ENCODE results near the gene NUPR1.
"Not testable (repeated sequence)": the region's sequence is repeated elsewhere in the genome, so short reads cannot be mapped to it uniquely, and the experiment has no call there.

Gene NUPR1

GRCh38 chr16:28554634-28555423 is 16.1 kb upstream of the NUPR1 start:
- no peak for DNase-seq (ENCODE audit: low read depth in 2 of 2)

- DNase-seq (ENCODE audit: low read depth in 2 of 2): peak; percentile 81 to 85
These were observed 15.2 kb upstream of the NUPR1 start, which contains the start of gene SGF29 for GRCh38 chr16:28553776-28554633. Gene SGF29, plus strand, starts transcription at chr16:28553920. Its CDS starts 27,150 bp downstream, at chr16:28581070.

GRCh38 chr16:28549301-28549899 is 10.6 kb upstream of the NUPR1 start:
- DNase-seq (ENCODE audit: low read depth in 2 of 2): no peak

GRCh38 chr16:28548306-28548802 is 9.6 kb upstream of the NUPR1 start:
- no peak for DNase-seq (ENCODE audit: low read depth in 2 of 2)

- DNase-seq (ENCODE audit: low read depth in 2 of 2): no peak
These were observed 7.9 kb upstream of the NUPR1 start for GRCh38 chr16:28546626-28547025.

- DNase-seq (ENCODE audit: low read depth in 2 of 2): not testable (repeated sequence)
These were observed 7.2 kb upstream of the NUPR1 start for GRCh38 chr16:28545964-28546363.

GRCh38 chr16:28544998-28545397 is 6.2 kb upstream of the NUPR1 start:
- no peak for DNase-seq (ENCODE audit: low read depth in 2 of 2)

- no peak for DNase-seq (ENCODE audit: low read depth in 2 of 2)
These were observed 4.3 kb upstream of the NUPR1 start for GRCh38 chr16:28543072-28543471.

- DNase-seq (ENCODE audit: low read depth in 2 of 2): no peak
These were observed 3.9 kb upstream of the NUPR1 start for GRCh38 chr16:28542646-28543045.

- no peak for DNase-seq (ENCODE audit: low read depth in 2 of 2)
These were observed 1.6 kb upstream of the NUPR1 start for GRCh38 chr16:28540346-28540745.

GRCh38 chr16:28537964-28538732 is 626 bp downstream of the NUPR1 start:
- DNase-seq (ENCODE audit: low read depth in 2 of 2): no peak

GRCh38 chr16:28537076-28537475 is 1.7 kb downstream of the NUPR1 start:
- DNase-seq (ENCODE audit: low read depth in 2 of 2): no peak

- DNase-seq (ENCODE audit: low read depth in 2 of 2): no peak
These were observed 4.0 kb downstream of the NUPR1 start for GRCh38 chr16:28534542-28535373.

- no peak for DNase-seq (ENCODE audit: low read depth in 2 of 2)
These were observed 5.7 kb downstream of the NUPR1 start for GRCh38 chr16:28532940-28533647.

- DNase-seq (ENCODE audit: low read depth in 2 of 2): no peak
These were observed 6.7 kb downstream of the NUPR1 start for GRCh38 chr16:28531777-28532744.

- DNase-seq (ENCODE audit: low read depth in 2 of 2): no peak
These were observed 9.7 kb downstream of the NUPR1 start for GRCh38 chr16:28529124-28529523.

- no peak for DNase-seq (ENCODE audit: low read depth in 2 of 2)
These were observed 10.3 kb downstream of the NUPR1 start for GRCh38 chr16:28528463-28528867.

GRCh38 chr16:28527985-28528384 is 10.8 kb downstream of the NUPR1 start:
- no peak for DNase-seq (ENCODE audit: low read depth in 2 of 2)

Measured in stimulated activated CD8-positive, alpha-beta memory T cell treated with anti-CD3 and anti-CD28 coated beads, Interleukin-15, amount 100 ng/mL, for 4 hours (primary cell).